Astrocyte of the hippocampus (primary cell): ENCODE data around the gene ARHGAP10.
"Not testable (repeated sequence)": the region's sequence is repeated elsewhere in the genome, so short reads cannot be mapped to it uniquely, and the experiment has no call there.

Experiments used
- DNase-seq: peaks from one replicate; pipeline ENCODE4 v3.0.0; 2011; ENCODE audit warnings: low read depth, low spot score

Gene ARHGAP10

GRCh38 chr4:147891476-147892115 is 159.7 kb downstream of the ARHGAP10 start:
- no peak for DNase-seq

GRCh38 chr4:147899512-147899911 is 167.6 kb downstream of the ARHGAP10 start:
- no peak for DNase-seq

- no peak for DNase-seq
Measured at GRCh38 chr4:147901388-147901787, 169.5 kb downstream of the ARHGAP10 start.

- no peak for DNase-seq
Measured at GRCh38 chr4:147901916-147902315, 170.0 kb downstream of the ARHGAP10 start.

GRCh38 chr4:147909225-147909624 is 177.3 kb downstream of the ARHGAP10 start:
- no peak for DNase-seq

GRCh38 chr4:147910315-147910714 is 178.4 kb downstream of the ARHGAP10 start:
- no peak for DNase-seq

GRCh38 chr4:147912106-147912505 is 180.2 kb downstream of the ARHGAP10 start:
- DNase-seq = not testable (repeated sequence)

GRCh38 chr4:147913137-147913536 is 181.2 kb downstream of the ARHGAP10 start:
- DNase-seq = no peak

- peak; percentile 64 for DNase-seq
Measured at GRCh38 chr4:147916351-147916750, 184.5 kb downstream of the ARHGAP10 start.

- DNase-seq = no peak
Measured at GRCh38 chr4:147923381-147923780, 191.5 kb downstream of the ARHGAP10 start.

- no peak for DNase-seq
Measured at GRCh38 chr4:147923854-147924253, 192.0 kb downstream of the ARHGAP10 start.

GRCh38 chr4:147924604-147925412 is 192.9 kb downstream of the ARHGAP10 start:
- peak; percentile 70 for DNase-seq

GRCh38 chr4:147927377-147928137 is 195.7 kb downstream of the ARHGAP10 start:
- DNase-seq = peak; percentile 34

- no peak for DNase-seq
Measured at GRCh38 chr4:147928400-147928799, 196.5 kb downstream of the ARHGAP10 start.

GRCh38 chr4:147929746-147930145 is 197.9 kb downstream of the ARHGAP10 start:
- no peak for DNase-seq

- DNase-seq = peak; percentile 34
Measured at GRCh38 chr4:147933316-147933715, 201.4 kb downstream of the ARHGAP10 start.

GRCh38 chr4:147933779-147934178 is 201.9 kb downstream of the ARHGAP10 start:
- no peak for DNase-seq

- DNase-seq = peak; percentile 47
Measured at GRCh38 chr4:147938496-147938895, 206.6 kb downstream of the ARHGAP10 start.

GRCh38 chr4:147940171-147940570 is 208.3 kb downstream of the ARHGAP10 start:
- peak; percentile 46 for DNase-seq

GRCh38 chr4:147941373-147941772 is 209.5 kb downstream of the ARHGAP10 start:
- no peak for DNase-seq

- DNase-seq = peak; percentile 24
Measured at GRCh38 chr4:147942729-147943128, 210.8 kb downstream of the ARHGAP10 start.

- DNase-seq = no peak
Measured at GRCh38 chr4:147943159-147943638, 211.3 kb downstream of the ARHGAP10 start.
